ENCODE results near the gene MCEE. TPM values are rescaled to one million over a fixed set of nuclear protein-coding genes. Genes with fewer than 3 reads are reported as not detected.
A peak's percentile ranks its signal among the peaks of the same experiment; 100 is the strongest.
"Not testable (repeated sequence)": the region's sequence is repeated elsewhere in the genome, so short reads cannot be mapped to it uniquely, and the experiment has no call there.

MCEE gene
- total RNA-seq, 6 experiments from 2014 or later = 10.3 to 15.5 (median 14.4) TPM

- Mint-ChIP-seq H3K4me1 (ENCODE audit: low read depth) (no peaks in the 10 kb centered on the region), H3K27ac (no peak overlapping the region), H3K4me3 (no peak overlapping the region), H3K36me3 (ENCODE audit: low read depth) (peaks cover 17% of the 10 kb centered on the region), H3K27me3 (ENCODE audit: insufficient read depth) (no peaks in the 10 kb centered on the region), H3K9me3 (no peaks in the 10 kb centered on the region)
- DNase-seq = no peak
- no peak for TF ChIP-seq CTCF (IDR thresholded peaks at IDR 0.05)
Measured at GRCh38 chr2:71136174-71136573, 6.1 kb upstream of the MCEE start.

GRCh38 chr2:71133603-71134002 is 3.6 kb upstream of the MCEE start:
- no peak overlapping the region for H3K4me3 Mint-ChIP-seq
- no peak for TF ChIP-seq CTCF (IDR thresholded peaks at IDR 0.05)
- no peak overlapping the region for H3K27ac Mint-ChIP-seq
- H3K4me1 Mint-ChIP-seq (ENCODE audit: low read depth) = peaks cover 5% of the 10 kb centered on the region; the same call in 1 of the 2 replicates
- peaks cover 9% of the 10 kb centered on the region; the same call in 1 of the 2 replicates for H3K36me3 Mint-ChIP-seq (ENCODE audit: low read depth)
- H3K27me3 Mint-ChIP-seq (ENCODE audit: insufficient read depth) = no peaks in the 10 kb centered on the region; the same call in 1 of the 2 replicates
- no peak for DNase-seq
- no peaks in the 10 kb centered on the region for H3K9me3 Mint-ChIP-seq

GRCh38 chr2:71131387-71132166 is 1.5 kb upstream of the MCEE start:
- peaks cover 18% of the 10 kb centered on the region for H3K4me1 Mint-ChIP-seq (ENCODE audit: low read depth)
- H3K9me3 Mint-ChIP-seq; H3K36me3 Mint-ChIP-seq (ENCODE audit: low read depth); H3K4me3 Mint-ChIP-seq; H3K27ac Mint-ChIP-seq; DNase-seq; H3K27me3 Mint-ChIP-seq (ENCODE audit: insufficient read depth): not testable (repeated sequence)

GRCh38 chr2:71130905-71131244 is 846 bp upstream of the MCEE start:
- Mint-ChIP-seq H3K27ac (no peak overlapping the region), H3K4me1 (ENCODE audit: low read depth) (peaks cover 18% of the 10 kb centered on the region), H3K4me3 (no peak overlapping the region), H3K27me3 (ENCODE audit: insufficient read depth) (no peaks in the 10 kb centered on the region; the same call in 1 of the 2 replicates), H3K36me3 (ENCODE audit: low read depth) (peaks cover 5% of the 10 kb centered on the region; the same call in 1 of the 2 replicates), H3K9me3 (no peaks in the 10 kb centered on the region)
- peak; percentile 5 for DNase-seq
- TF ChIP-seq CTCF (IDR thresholded peaks at IDR 0.05) = no peak

- peaks cover 23% of the 10 kb centered on the region for H3K4me1 Mint-ChIP-seq (ENCODE audit: low read depth)
- H3K36me3 Mint-ChIP-seq (ENCODE audit: low read depth) = peaks cover 5% of the 10 kb centered on the region; the same call in 1 of the 2 replicates
- H3K9me3 Mint-ChIP-seq = no peaks in the 10 kb centered on the region
- H3K27me3 Mint-ChIP-seq (ENCODE audit: insufficient read depth) = no peaks in the 10 kb centered on the region; the same call in 1 of the 2 replicates
- H3K27ac Mint-ChIP-seq = no peak overlapping the region
- no peak overlapping the region for H3K4me3 Mint-ChIP-seq
- DNase-seq = peak; percentile 8
- TF ChIP-seq CTCF (IDR thresholded peaks at IDR 0.05) = no peak
Measured at GRCh38 chr2:71129902-71130151, 202 bp downstream of the MCEE start.

- H3K36me3 Mint-ChIP-seq (ENCODE audit: low read depth) = peaks cover 5% of the 10 kb centered on the region; the same call in 1 of the 2 replicates
- no peak overlapping the region for H3K27ac Mint-ChIP-seq
- no peak for TF ChIP-seq CTCF (IDR thresholded peaks at IDR 0.05)
- no peaks in the 10 kb centered on the region for H3K9me3 Mint-ChIP-seq
- no peak overlapping the region for H3K4me3 Mint-ChIP-seq
- peaks cover 23% of the 10 kb centered on the region for H3K4me1 Mint-ChIP-seq (ENCODE audit: low read depth)
- peak; percentile 9 for DNase-seq
- H3K27me3 Mint-ChIP-seq (ENCODE audit: insufficient read depth) = no peaks in the 10 kb centered on the region; the same call in 1 of the 2 replicates
Measured at GRCh38 chr2:71129114-71129901, 721 bp downstream of the MCEE start.
